CD4-positive, alpha-beta memory T cell (primary cell): ENCODE data around the gene ABHD2. TPM values are rescaled to one million over a fixed set of nuclear protein-coding genes. Genes with fewer than 3 reads are reported as not detected.

Source experiments
- CTCF ChIA-PET: fragments of 350-600 bp; sonication (Branson Sonifier 250); formaldehyde crosslinking; loops from one replicate; lab custom pipeline; 2021; ENCODE audit warnings: inconsistent platforms; ENCODE audit not compliant: partially characterized antibody; lab: Charles Lee
- POLR2A ChIA-PET: fragments of 350-600 bp; sonication (Branson Sonifier 250); formaldehyde crosslinking; loops from one replicate; lab custom pipeline; 2021; ENCODE audit not compliant: partially characterized antibody; lab: Charles Lee
- DNase-seq, 5 donors: peaks; one replicate each; pipeline versions ENCODE4 v3.0.0 to v3.0.0-alpha.2; 2020 to 2022; ENCODE audit warnings: mixed read lengths in 1 of 5
- H3K27ac ChIP-seq: one replicate; pipeline ENCODE4 v1.7.0; 2013; ENCODE audit warnings: low read depth, low read length
- H3K27me3 ChIP-seq: 2 replicates; pipeline ENCODE4 v1.7.0; 2013; ENCODE audit warnings: mild to moderate bottlenecking, low read length, moderate library complexity; ENCODE audit not compliant: insufficient read depth
- H3K36me3 ChIP-seq: 2 replicates; pipeline ENCODE4 v1.7.0; 2013; ENCODE audit warnings: mild to moderate bottlenecking, low read length, moderate library complexity; ENCODE audit not compliant: insufficient read depth
- H3K4me1 ChIP-seq: 2 replicates; pipeline ENCODE4 v1.7.0; 2013; ENCODE audit warnings: mild to moderate bottlenecking, low read length, moderate library complexity; ENCODE audit not compliant: insufficient read depth
- H3K4me3 ChIP-seq, 2 donors: one replicate each; pipeline ENCODE4 v1.7.0; 2013; ENCODE audit warnings: low read length in 2 of 2, mild to moderate bottlenecking in 1 of 2
- H3K9me3 ChIP-seq, 2 donors: one replicate each; pipeline ENCODE4 v1.7.0; 2013; ENCODE audit warnings: low read length in 2 of 2, control low read depth in 1 of 2; ENCODE audit not compliant: control insufficient read depth in 1 of 2
- H3K27ac Mint-ChIP-seq, 7 donors: one replicate each; pipeline ENCODE4 v1.8.0; 2020 to 2021; ENCODE audit warnings: mixed read lengths in 7 of 7, mild to moderate bottlenecking in 6 of 7, inconsistent platforms in 3 of 7, moderate library complexity in 3 of 7
- H3K27me3 Mint-ChIP-seq, 2 donors: one replicate each; pipeline ENCODE4 v1.8.0; 2020 to 2021; ENCODE audit warnings: mixed read lengths in 2 of 2
- H3K36me3 Mint-ChIP-seq, 2 donors: one replicate each; pipeline ENCODE4 v1.8.0; 2020 to 2021; ENCODE audit warnings: mixed read lengths in 2 of 2, inconsistent platforms in 1 of 2, mild to moderate bottlenecking in 1 of 2
- H3K4me1 Mint-ChIP-seq, 4 donors: one replicate each; pipeline ENCODE4 v1.8.0; 2020 to 2021; ENCODE audit warnings: mixed read lengths in 4 of 4, mild to moderate bottlenecking in 1 of 4
- H3K4me3 Mint-ChIP-seq, 8 donors: one replicate each; pipeline ENCODE4 v1.8.0; 2020 to 2021; ENCODE audit warnings: mixed read lengths in 8 of 8, mild to moderate bottlenecking in 7 of 8, moderate library complexity in 6 of 8, inconsistent platforms in 3 of 8
- H3K9me3 Mint-ChIP-seq, 8 donors: one replicate each; pipeline ENCODE4 v1.8.0; 2020 to 2021; ENCODE audit warnings: mixed read lengths in 8 of 8, mild to moderate bottlenecking in 5 of 8, inconsistent platforms in 3 of 8, moderate library complexity in 1 of 8
- intact Hi-C: fragments of 100-400 bp; cut with micrococcal nuclease; formaldehyde crosslinking; loops from one replicate; pipeline ENCODE4 v1.15.1; 2023
- polyA plus RNA-seq, 2 donors: library from polyadenylated mRNA; unstranded; fragments of 300-500 nt; fragmentation: Illumina TruSeq; gene quantifications; one replicate each; pipeline ENCODE4 v1.2.3, GENCODE V29; 2021
- total RNA-seq, 2 experiments: library from RNA; stranded (reverse); gene quantifications; one replicate each; pipeline ENCODE4 v1.2.3, GENCODE V29; 2021

Gene ABHD2
- total and polyA plus RNA-seq, 4 experiments from 2014 or later, result 12.7 to 68.9 (median 46.6) TPM

DNA sequence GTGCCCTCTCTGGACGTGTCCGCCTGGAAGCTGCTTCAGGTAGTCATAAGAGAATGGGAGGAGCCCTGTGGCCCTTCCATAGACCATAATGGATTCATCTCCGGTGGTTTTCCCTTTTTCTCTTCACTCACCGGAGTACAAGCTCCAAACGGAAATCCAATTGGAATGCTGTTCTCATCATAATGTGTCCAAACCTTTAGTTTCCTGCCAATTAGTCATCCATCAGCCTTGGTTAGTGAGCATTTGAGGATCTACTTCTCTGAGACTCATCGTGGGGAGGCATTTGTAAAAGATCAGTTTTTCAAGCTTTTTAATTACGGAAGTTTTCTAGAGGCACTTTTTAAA lies 34.9 kb downstream of the ABHD2 start:
- H3K36me3 Mint-ChIP-seq, result peaks cover 45 to 68% of the 10 kb centered on the region in 2 donors
- CTCF ChIA-PET, result interaction anchor here (1.4 to 3.4 kb wide), 2 partner anchors 35 to 65 kb away, joined by 3 to 15 read pairs; partner anchors contain the start of gene ABHD2

DNA sequence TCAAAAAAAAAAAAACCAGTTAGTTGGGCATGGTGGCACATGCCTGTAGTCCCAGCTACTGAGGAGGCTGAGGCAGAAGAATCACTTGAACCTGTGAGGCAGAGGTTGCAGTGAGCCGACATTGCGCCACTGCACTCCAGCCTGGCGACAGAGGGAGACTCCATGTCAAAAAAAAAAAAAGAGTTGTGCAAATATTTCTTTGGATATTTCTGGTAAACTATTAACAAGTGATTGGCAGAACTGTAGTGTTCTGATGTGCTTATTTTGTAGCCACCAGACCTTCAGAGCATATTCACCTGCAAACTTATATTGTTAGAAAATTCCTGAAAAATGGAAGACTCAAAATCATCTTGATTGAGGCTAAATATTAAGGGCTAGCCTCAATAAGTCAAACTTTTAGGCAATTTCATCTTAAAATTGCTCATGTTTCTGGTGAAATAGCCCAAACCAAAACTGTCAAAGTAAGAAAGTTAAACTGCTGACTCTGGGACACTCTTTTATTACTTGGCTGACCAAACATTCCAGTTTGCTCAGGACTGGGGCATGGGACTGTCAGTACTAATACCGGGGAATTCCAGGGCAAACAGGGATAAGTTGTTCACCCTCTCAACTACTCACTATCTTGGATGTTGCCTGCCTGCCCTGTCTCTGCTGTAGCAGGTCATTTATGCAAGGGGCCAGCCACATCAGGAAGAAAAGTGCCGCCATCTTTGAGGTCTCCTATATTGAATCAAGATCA lies 37.0 kb downstream of the ABHD2 start:
- no peak for DNase-seq
- POLR2A ChIA-PET, result no interaction called here
- Mint-ChIP-seq H3K9me3 (peaks cover 0 to 2% (median 0%) of the 10 kb centered on the region in 8 donors), H3K36me3 (peaks cover 28 to 47% of the 10 kb centered on the region in 2 donors), H3K27ac (peak overlapping the region in 2 of 7 donors; percentile 18 to 65), H3K4me3 (no peak overlapping the region), H3K4me1 (peaks cover 1 to 4% (median 2%) of the 10 kb centered on the region in 4 donors), H3K27me3 (no peaks in the 10 kb centered on the region)
- CTCF ChIA-PET, result interaction anchor here (1.7 to 5.4 kb wide), 3 partner anchors 36 to 67 kb away, joined by 5 to 65 read pairs (median 15); partner anchors contain the start of gene ABHD2
- Histone ChIP-seq H3K9me3 (no peaks in the 10 kb centered on the region), H3K27ac (no peak overlapping the region), H3K36me3 (peaks cover 22% of the 10 kb centered on the region), H3K4me3 (no peak overlapping the region), H3K4me1 (peaks cover 12% of the 10 kb centered on the region), H3K27me3 (no peaks in the 10 kb centered on the region)
- intact Hi-C loops, result no loop called here

More for the DNA sequence above, 34.9 kb downstream of the ABHD2 start:
- Histone ChIP-seq H3K4me3 (no peak overlapping the region), H3K27me3 (no peaks in the 10 kb centered on the region), H3K4me1 (no peaks in the 10 kb centered on the region), H3K36me3 (peaks cover 22% of the 10 kb centered on the region), H3K9me3 (no peaks in the 10 kb centered on the region), H3K27ac (no peak overlapping the region)
- POLR2A ChIA-PET, result no interaction called here
- Mint-ChIP-seq H3K4me1 (peaks cover 0 to 5% (median 2%) of the 10 kb centered on the region in 4 donors), H3K9me3 (peaks cover 0 to 2% (median 0%) of the 10 kb centered on the region in 8 donors), H3K27me3 (no peaks in the 10 kb centered on the region), H3K4me3 (no peak overlapping the region), H3K27ac (no peak overlapping the region)
- intact Hi-C loops, result no loop called here
- DNase-seq, result no peak

DNA sequence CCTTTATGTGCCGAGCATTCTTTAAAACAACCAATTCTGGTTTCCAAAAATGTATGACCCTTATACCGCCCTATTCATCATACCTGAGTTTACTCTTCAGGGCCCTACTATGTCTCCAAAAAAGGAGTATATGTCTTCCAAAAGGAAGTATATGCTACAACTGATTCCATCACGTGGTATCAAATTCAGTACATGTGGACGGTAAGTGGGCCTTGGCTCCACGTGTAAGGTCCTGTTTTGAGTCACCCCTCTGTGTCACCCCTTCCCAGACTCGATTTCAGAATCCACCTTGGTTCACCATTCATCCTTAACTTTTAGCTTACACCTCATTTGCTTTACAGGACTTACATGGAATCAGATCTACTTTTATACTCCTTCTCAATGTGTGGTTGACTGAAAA lies 37.8 kb downstream of the ABHD2 start:
- peaks cover 27 to 46% of the 10 kb centered on the region in 2 donors for H3K36me3 Mint-ChIP-seq
- no peak overlapping the region for H3K4me3 ChIP-seq
- H3K27me3 Mint-ChIP-seq, result no peaks in the 10 kb centered on the region
- H3K4me3 Mint-ChIP-seq, result no peak overlapping the region
- ChIA-PET POLR2A (no interaction called here), CTCF (interaction anchor here (3.4 to 8.8 kb wide), 4 partner anchors 17 to 69 kb away, joined by 15 to 262 read pairs (median 42); partner anchors contain the start of gene ABHD2)
- DNase-seq, result no peak
- no peaks in the 10 kb centered on the region for H3K9me3 ChIP-seq
- H3K36me3 ChIP-seq, result peaks cover 18% of the 10 kb centered on the region
- intact Hi-C loops, result no loop called here
- peaks cover 0 to 2% (median 0%) of the 10 kb centered on the region in 8 donors for H3K9me3 Mint-ChIP-seq
- H3K27ac Mint-ChIP-seq, result no peak overlapping the region
- peaks cover 4 to 10% (median 5%) of the 10 kb centered on the region in 4 donors for H3K4me1 Mint-ChIP-seq
- H3K4me1 ChIP-seq, result peaks cover 15% of the 10 kb centered on the region
- no peak overlapping the region for H3K27ac ChIP-seq
- H3K27me3 ChIP-seq, result no peaks in the 10 kb centered on the region

DNA sequence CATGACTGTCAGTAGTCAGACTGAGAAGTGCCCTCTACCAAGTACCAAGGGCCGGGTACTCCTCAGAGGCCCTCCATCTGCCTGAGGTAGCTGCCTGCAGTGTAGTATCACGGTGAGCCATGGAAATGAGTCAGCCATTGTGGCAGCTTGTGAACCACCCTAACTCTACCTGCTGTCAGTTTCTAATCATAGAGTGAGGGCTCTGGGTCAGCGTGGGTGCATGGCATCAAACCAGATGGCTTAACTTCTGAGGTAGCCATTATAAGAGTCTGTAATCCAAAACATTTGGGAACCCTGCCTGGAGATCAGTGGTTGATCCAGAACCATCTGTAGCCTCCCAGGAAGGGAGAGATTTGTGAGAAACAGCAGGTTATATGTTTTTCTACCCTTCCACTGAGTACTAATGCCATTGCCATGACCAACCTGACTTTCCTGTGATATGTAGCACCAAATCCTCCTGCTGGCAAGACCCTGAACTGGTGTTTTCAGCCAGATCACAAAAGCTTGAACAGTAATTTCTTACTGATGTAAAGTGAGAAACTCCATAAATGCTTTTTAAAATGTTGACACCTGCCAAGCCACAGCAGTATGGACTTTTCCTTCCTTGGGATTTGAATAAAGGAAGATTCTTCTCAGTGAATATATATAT lies 38.9 kb downstream of the ABHD2 start:
- no peak for DNase-seq
- peak overlapping the region in 2 of 7 donors; percentile 30 to 33 for H3K27ac Mint-ChIP-seq
- intact Hi-C loops, result no loop called here
- POLR2A ChIA-PET, result interaction anchor here (0.6 kb wide), 1 partner anchor 35 kb away, joined by 3 read pairs; no protein-coding TSS in a partner anchor
- Histone ChIP-seq H3K36me3 (peaks cover 8% of the 10 kb centered on the region), H3K4me1 (peaks cover 15% of the 10 kb centered on the region), H3K27me3 (no peaks in the 10 kb centered on the region), H3K4me3 (no peak overlapping the region), H3K27ac (no peak overlapping the region), H3K9me3 (no peaks in the 10 kb centered on the region)
- peaks cover 5 to 21% (median 9%) of the 10 kb centered on the region in 4 donors for H3K4me1 Mint-ChIP-seq
- H3K9me3 Mint-ChIP-seq, result peaks cover 0 to 2% (median 0%) of the 10 kb centered on the region in 8 donors
- CTCF ChIA-PET, result interaction anchor here (0.7 to 8.8 kb wide), 8 partner anchors 9 to 93 kb away, joined by 3 to 262 read pairs (median 9); partner anchors contain the start of gene ABHD2
- peaks cover 27 to 41% of the 10 kb centered on the region in 2 donors for H3K36me3 Mint-ChIP-seq
- H3K27me3 Mint-ChIP-seq, result no peaks in the 10 kb centered on the region
- H3K4me3 Mint-ChIP-seq, result no peak overlapping the region

DNA sequence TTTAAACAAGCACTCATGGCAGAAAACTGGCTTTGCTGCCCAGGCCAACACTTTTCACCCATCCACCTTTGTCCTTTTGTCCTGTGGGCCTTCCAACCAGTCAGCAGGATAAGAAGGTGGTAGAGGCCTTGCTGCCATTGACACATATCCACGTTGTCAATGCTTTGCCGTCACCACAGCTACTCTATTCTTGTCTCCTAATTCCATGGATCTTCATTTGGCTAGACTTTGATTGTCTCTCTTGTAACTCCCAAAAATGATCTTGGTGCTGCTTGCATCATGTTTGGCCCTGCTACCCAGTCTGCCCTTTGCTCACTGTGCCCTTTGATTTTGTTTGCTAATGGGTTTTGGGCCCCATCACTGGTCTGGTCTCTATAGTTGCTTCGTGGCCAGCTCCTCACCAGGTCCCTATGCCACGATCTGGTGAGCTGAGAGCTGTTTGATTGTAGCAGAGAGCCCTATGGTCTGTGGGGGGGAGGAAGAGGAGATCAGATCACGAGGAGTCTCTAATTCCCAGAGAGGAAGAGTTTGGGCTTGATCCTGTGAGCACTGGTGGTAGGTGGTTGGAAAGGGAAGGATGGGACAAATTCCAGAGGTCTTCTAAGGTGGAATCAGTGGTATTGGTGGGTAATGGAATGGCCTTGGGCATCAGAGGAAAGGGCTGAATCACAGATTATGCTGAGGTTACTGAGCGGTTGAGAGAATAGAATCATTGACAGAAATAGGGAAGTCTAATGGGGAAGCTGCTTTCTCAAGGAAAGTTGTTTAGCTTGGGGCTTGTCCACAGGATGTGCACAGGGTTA lies 40.3 kb downstream of the ABHD2 start:
- Histone ChIP-seq H3K27ac (no peak overlapping the region), H3K9me3 (no peaks in the 10 kb centered on the region), H3K27me3 (no peaks in the 10 kb centered on the region), H3K36me3 (no peaks in the 10 kb centered on the region), H3K4me1 (peaks cover 24% of the 10 kb centered on the region), H3K4me3 (no peak overlapping the region)
- Mint-ChIP-seq H3K27me3 (no peaks in the 10 kb centered on the region), H3K36me3 (peaks cover 19 to 37% of the 10 kb centered on the region in 2 donors), H3K27ac (no peak overlapping the region), H3K4me3 (no peak overlapping the region), H3K9me3 (peaks cover 0 to 2% (median 0%) of the 10 kb centered on the region in 8 donors), H3K4me1 (peaks cover 13 to 32% (median 17%) of the 10 kb centered on the region in 4 donors)
- intact Hi-C loops, result loop anchor here (1.0 to 2.0 kb wide), 4 partner anchors 37 to 234 kb away; no protein-coding TSS in a partner anchor
- CTCF ChIA-PET, result interaction anchor here (0.7 to 8.8 kb wide), 24 partner anchors 8 to 236 kb away, joined by 3 to 262 read pairs (median 10); partner anchors contain the start of gene ABHD2
- POLR2A ChIA-PET, result interaction anchor here (1.3 to 3.0 kb wide), 3 partner anchors 38 to 224 kb away, joined by 8 to 16 read pairs (median 9); no protein-coding TSS in a partner anchor
- DNase-seq, result no peak

DNA sequence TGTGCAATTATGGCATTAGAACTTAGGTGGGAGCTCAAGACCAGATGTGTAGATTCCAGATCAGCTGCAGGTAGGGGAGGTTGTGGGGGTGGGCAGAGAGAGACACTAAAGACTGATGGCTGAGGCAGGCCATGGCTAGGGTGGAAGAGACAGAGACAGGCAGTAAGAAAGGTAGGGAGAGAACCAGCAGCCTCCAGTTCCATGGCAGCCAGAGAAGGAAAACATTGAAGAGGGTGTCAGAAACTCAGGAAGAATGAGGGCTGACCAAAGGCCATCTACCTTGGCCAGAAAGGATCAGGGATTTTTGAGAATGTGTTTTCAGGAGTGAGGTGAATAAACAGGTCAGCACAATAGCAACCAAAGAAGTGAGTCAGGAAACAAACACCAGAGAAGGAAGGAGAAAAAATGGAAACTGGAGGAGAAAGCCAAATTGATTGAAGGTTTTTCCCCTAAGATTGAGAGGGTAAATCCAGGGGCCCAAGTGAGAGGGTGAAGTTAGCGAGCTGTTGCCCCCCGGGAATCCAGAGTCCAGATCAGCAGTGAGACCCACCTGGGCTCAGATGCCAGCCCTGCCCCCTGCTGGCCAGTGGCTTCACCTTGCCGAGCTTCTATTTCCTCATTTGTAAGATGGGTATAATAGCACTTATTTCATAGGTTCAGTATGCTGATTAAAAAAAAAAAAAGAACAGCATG lies 41.0 kb downstream of the ABHD2 start:
- Mint-ChIP-seq H3K27me3 (no peaks in the 10 kb centered on the region), H3K36me3 (peaks cover 15 to 31% of the 10 kb centered on the region in 2 donors), H3K27ac (no peak overlapping the region), H3K9me3 (peaks cover 0 to 2% (median 0%) of the 10 kb centered on the region in 8 donors), H3K4me1 (peaks cover 13 to 33% (median 18%) of the 10 kb centered on the region in 4 donors), H3K4me3 (no peak overlapping the region)
- Histone ChIP-seq H3K27ac (no peak overlapping the region), H3K4me3 (no peak overlapping the region), H3K9me3 (no peaks in the 10 kb centered on the region), H3K36me3 (no peaks in the 10 kb centered on the region), H3K4me1 (peaks cover 24% of the 10 kb centered on the region), H3K27me3 (no peaks in the 10 kb centered on the region)
- POLR2A ChIA-PET, result interaction anchor here (1.0 to 3.0 kb wide), 4 partner anchors 39 to 225 kb away, joined by 3 to 16 read pairs (median 8); partner anchors contain the start of gene ABHD2
- DNase-seq, result peak; percentile 44 to 52 (median 48)
- intact Hi-C loops, result loop anchor here (1.0 to 2.0 kb wide), 4 partner anchors 38 to 235 kb away; no protein-coding TSS in a partner anchor
- CTCF ChIA-PET, result interaction anchor here (0.6 to 8.8 kb wide), 35 partner anchors 8 to 662 kb away, joined by 3 to 262 read pairs (median 6); partner anchors contain the start of genes ABHD2 and MRPL46
